ENCODE measurements around the gene FRY. TPM values are rescaled to one million over a fixed set of nuclear protein-coding genes. Genes with fewer than 3 reads are reported as not detected.
A peak's percentile ranks its signal among the peaks of the same experiment; 100 is the strongest.

The FRY gene
- total and polyA plus RNA-seq, 10 of the 15 experiments (the other 5 are each of a cell fraction or from before 2014, with no cell fraction given): 0.18 to 1.4 (median 0.30) TPM

GRCh38 chr13:32031025-32031814 is at the start of gene FRY (continued):
- TF ChIP-seq ETV6 (conservative IDR thresholded peaks at IDR 0.05 in 1 of 2, IDR thresholded peaks at IDR 0.05 in 1 of 2; ENCODE audit: borderline replicate concordance in 1 of 2, low read depth in 1 of 2): no peak
- TF ChIP-seq BHLHE40 (IDR thresholded peaks at IDR 0.05; ENCODE audit: borderline replicate concordance in 1 of 2, low read depth in 2 of 2, low read length in 1 of 2): peak in 1 of 2 experiments; percentile 0; a peak in 1 of 4 replicates
- no peak for TF ChIP-seq TCF3 (IDR thresholded peaks at IDR 0.05; ENCODE audit: borderline replicate concordance, insufficient read depth, low read depth, low read length)
- TF ChIP-seq PKNOX1 (IDR thresholded peaks at IDR 0.05): no peak
- no peak for TF ChIP-seq FOXK2 (IDR thresholded peaks at IDR 0.05)
- TF ChIP-seq IRF5 (IDR thresholded peaks at IDR 0.05; ENCODE audit: borderline replicate concordance): no peak
- no peak for TF ChIP-seq RELA (IDR thresholded peaks at IDR 0.05; ENCODE audit: borderline replicate concordance, partially characterized antibody)
- TF ChIP-seq RAD21 (IDR thresholded peaks at IDR 0.05; ENCODE audit: insufficient read depth, low read depth, low read length): peak; percentile 8; the same call in 1 of the 2 replicates
- peak; percentile 53; the same call in 1 of the 2 replicates for TF ChIP-seq CREB1 (IDR thresholded peaks at IDR 0.05; ENCODE audit: low read depth)
- TF ChIP-seq DPF2 (IDR thresholded peaks at IDR 0.05): 0 out of 2 replicates have a peak, but pooled peaks have one; percentile 38
- TF ChIP-seq BRCA1 (IDR thresholded peaks at IDR 0.05; ENCODE audit: low read depth, low read length): no peak
- no peak for TF ChIP-seq YBX1 (IDR thresholded peaks at IDR 0.05)
- TF ChIP-seq MXI1 (IDR thresholded peaks at IDR 0.05; ENCODE audit: low read depth, low read length): 0 out of 2 replicates have a peak, but pooled peaks have one; percentile 10
- no peak for TF ChIP-seq NKRF (conservative IDR thresholded peaks at IDR 0.05)
- TF ChIP-seq ZBTB33 (IDR thresholded peaks at IDR 0.05): no peak
